GM19372 (cell line): ENCODE measurements around the gene INHBC.

ENCODE experiments used
- ATAC-seq: cut with Tn5 transposase; IDR thresholded peaks from one replicate; pipeline ENCODE4 v1.9.1; 2021; ENCODE audit warnings: mild to moderate bottlenecking, low read depth, moderate library complexity; ENCODE audit not compliant: unreplicated experiment

Gene INHBC

GRCh38 chr12:57465747-57466505, 31.3 kb downstream of the INHBC start:
- no peak for ATAC-seq

- no peak for ATAC-seq
Observed at GRCh38 chr12:57467212-57467874, 32.8 kb downstream of the INHBC start.

GRCh38 chr12:57467915-57468314, 33.3 kb downstream of the INHBC start:
- ATAC-seq, result no peak

- ATAC-seq, result no peak
Observed at GRCh38 chr12:57469296-57470164, 34.9 kb downstream of the INHBC start.

- no peak for ATAC-seq
Observed at GRCh38 chr12:57470286-57470969, 35.8 kb downstream of the INHBC start.

- no peak for ATAC-seq
Observed at GRCh38 chr12:57470970-57471656, 36.5 kb downstream of the INHBC start.

GRCh38 chr12:57471661-57472060, 37.1 kb downstream of the INHBC start:
- no peak for ATAC-seq

- ATAC-seq, result no peak
Observed at GRCh38 chr12:57472391-57472790, 37.8 kb downstream of the INHBC start.

GRCh38 chr12:57473392-57473791, 38.8 kb downstream of the INHBC start:
- ATAC-seq, result no peak

- no peak for ATAC-seq
Observed at GRCh38 chr12:57473886-57474285, 39.3 kb downstream of the INHBC start.

- ATAC-seq, result no peak
Observed at GRCh38 chr12:57474430-57474829, 39.8 kb downstream of the INHBC start.

- no peak for ATAC-seq
Observed at GRCh38 chr12:57474862-57475261, 40.3 kb downstream of the INHBC start.

GRCh38 chr12:57475271-57476161, 40.9 kb downstream of the INHBC start:
- no peak for ATAC-seq

- no peak for ATAC-seq
Observed at GRCh38 chr12:57476162-57476992, 41.8 kb downstream of the INHBC start.

- no peak for ATAC-seq
Observed at GRCh38 chr12:57476993-57477709, 42.6 kb downstream of the INHBC start.

- no peak for ATAC-seq
Observed at GRCh38 chr12:57477710-57478681, 43.4 kb downstream of the INHBC start.

- ATAC-seq, result no peak
Observed at GRCh38 chr12:57479043-57479375, 44.4 kb downstream of the INHBC start.
